HL-60 (cell line): ENCODE data around the gene BNIP5.

ENCODE experiments used
- DNase-seq, 2 experiments: peaks; one replicate each; pipeline ENCODE4 v3.0.0-alpha.2; 2010 to 2020; ENCODE audit warnings: low read depth in 1 of 2, low spot score in 1 of 2
- H3K27ac ChIP-seq: fragments of 250-450 bp; sonication (Bioruptor Pico); replicated peaks from 2 replicates; pipeline ENCODE4 v1.5.1; 2020; ENCODE audit warnings: mild to moderate bottlenecking, moderate library complexity
- H3K27me3 ChIP-seq: fragments of 250-450 bp; sonication (Bioruptor Pico); 2 replicates; pipeline ENCODE4 v1.5.1; 2021; ENCODE audit warnings: mild to moderate bottlenecking, moderate library complexity; ENCODE audit not compliant: insufficient read depth, poor library complexity, severe bottlenecking
- H3K4me3 ChIP-seq: replicated peaks from 2 replicates; pipeline ENCODE4 v1.5.1; 2011; ENCODE audit warnings: mild to moderate bottlenecking, control low read depth, low read length; ENCODE audit not compliant: insufficient read depth
- CTCF ChIP-seq: IDR thresholded peaks from one replicate; pipeline ENCODE4 v1.5.1; 2011; ENCODE audit warnings: low read length, control low read depth, inconsistent platforms; ENCODE audit not compliant: insufficient read depth
- GABPA ChIP-seq: IDR thresholded peaks from 2 replicates; pipeline ENCODE4 v1.6.1; 2012; ENCODE audit warnings: low read depth
- POLR2AphosphoS5 ChIP-seq: IDR thresholded peaks from 2 replicates; pipeline ENCODE4 v1.6.1; 2012; ENCODE audit warnings: low read depth
- SPI1 ChIP-seq: IDR thresholded peaks from 2 replicates; pipeline ENCODE4 v1.6.1; 2012; ENCODE audit warnings: low read depth, mild to moderate bottlenecking, borderline replicate concordance
- TF ChIP-seq, protein P1 (sequence below): IDR thresholded peaks from 2 replicates; pipeline ENCODE4 v1.6.1; 2012; ENCODE audit warnings: low read depth; ENCODE audit not compliant: insufficient replicate concordance

BNIP5 gene

DNA sequence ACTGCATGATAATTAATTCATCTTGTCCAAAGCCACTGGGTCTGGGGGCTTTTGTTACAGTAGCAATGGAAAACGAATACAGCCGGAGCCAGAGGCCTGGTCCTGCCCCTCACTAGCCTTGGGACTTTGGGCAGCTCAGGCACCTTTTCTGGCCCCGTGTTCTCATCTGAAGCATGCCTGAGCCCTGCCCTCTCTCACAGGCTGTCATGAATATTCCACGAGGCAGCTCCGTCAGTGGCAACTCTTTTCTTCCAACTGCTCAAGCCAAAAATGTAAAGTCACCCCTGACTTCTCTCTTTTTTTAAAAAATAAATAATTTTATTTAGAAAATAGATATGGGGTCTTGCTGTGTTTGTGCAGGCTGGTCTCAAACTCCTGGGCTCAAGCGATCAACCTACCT is 5.3 kb downstream of the BNIP5 start:
- TF ChIP-seq, protein P1, sequence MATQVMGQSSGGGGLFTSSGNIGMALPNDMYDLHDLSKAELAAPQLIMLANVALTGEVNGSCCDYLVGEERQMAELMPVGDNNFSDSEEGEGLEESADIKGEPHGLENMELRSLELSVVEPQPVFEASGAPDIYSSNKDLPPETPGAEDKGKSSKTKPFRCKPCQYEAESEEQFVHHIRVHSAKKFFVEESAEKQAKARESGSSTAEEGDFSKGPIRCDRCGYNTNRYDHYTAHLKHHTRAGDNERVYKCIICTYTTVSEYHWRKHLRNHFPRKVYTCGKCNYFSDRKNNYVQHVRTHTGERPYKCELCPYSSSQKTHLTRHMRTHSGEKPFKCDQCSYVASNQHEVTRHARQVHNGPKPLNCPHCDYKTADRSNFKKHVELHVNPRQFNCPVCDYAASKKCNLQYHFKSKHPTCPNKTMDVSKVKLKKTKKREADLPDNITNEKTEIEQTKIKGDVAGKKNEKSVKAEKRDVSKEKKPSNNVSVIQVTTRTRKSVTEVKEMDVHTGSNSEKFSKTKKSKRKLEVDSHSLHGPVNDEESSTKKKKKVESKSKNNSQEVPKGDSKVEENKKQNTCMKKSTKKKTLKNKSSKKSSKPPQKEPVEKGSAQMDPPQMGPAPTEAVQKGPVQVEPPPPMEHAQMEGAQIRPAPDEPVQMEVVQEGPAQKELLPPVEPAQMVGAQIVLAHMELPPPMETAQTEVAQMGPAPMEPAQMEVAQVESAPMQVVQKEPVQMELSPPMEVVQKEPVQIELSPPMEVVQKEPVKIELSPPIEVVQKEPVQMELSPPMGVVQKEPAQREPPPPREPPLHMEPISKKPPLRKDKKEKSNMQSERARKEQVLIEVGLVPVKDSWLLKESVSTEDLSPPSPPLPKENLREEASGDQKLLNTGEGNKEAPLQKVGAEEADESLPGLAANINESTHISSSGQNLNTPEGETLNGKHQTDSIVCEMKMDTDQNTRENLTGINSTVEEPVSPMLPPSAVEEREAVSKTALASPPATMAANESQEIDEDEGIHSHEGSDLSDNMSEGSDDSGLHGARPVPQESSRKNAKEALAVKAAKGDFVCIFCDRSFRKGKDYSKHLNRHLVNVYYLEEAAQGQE, result no peak
- no peak for TF ChIP-seq POLR2AphosphoS5
- TF ChIP-seq GABPA, result no peak
- Histone ChIP-seq H3K27ac (no peak overlapping the region), H3K27me3 (peaks cover 5% of the 10 kb centered on the region), H3K4me3 (no peak overlapping the region)
- no peak for DNase-seq

- DNase-seq, result no peak
- no peak for TF ChIP-seq GABPA
- no peak for TF ChIP-seq POLR2AphosphoS5
- TF ChIP-seq, protein P1, result no peak
- no peak for TF ChIP-seq CTCF
- TF ChIP-seq SPI1, result no peak
- no peak overlapping the region for H3K27ac ChIP-seq
- no peak overlapping the region for H3K4me3 ChIP-seq
- H3K27me3 ChIP-seq, result peaks cover 5% of the 10 kb centered on the region
Measured at GRCh38 chr6:36330366-36330765, 6.3 kb downstream of the BNIP5 start.

- H3K27ac ChIP-seq, result no peak overlapping the region
- TF ChIP-seq GABPA, result no peak
- TF ChIP-seq, protein P1, result no peak
- no peak overlapping the region for H3K4me3 ChIP-seq
- peaks cover 5% of the 10 kb centered on the region for H3K27me3 ChIP-seq
- DNase-seq, result no peak
Measured at GRCh38 chr6:36329798-36330291, 6.8 kb downstream of the BNIP5 start.

DNA sequence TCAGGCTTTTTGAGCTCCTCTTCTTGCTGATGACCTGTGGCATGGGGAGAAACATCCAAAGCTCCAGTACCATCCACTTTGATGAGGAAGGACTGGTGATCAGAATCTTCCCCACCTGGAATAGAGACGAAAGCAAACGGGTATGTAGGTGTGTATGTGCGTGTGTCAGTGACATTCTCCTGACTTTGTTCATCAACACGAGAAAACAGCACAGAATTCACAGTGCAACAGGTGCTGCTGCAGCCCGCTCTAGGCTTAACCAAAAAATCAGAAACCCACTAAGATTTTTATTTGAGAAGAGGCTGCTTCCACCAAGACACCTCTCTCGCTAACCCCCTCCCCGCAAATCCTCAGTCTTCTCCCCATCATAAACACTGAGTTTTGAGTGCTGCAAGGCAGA is 8.1 kb downstream of the BNIP5 start:
- Histone ChIP-seq H3K4me3 (no peak overlapping the region), H3K27me3 (peaks cover 3% of the 10 kb centered on the region), H3K27ac (no peak overlapping the region)
- DNase-seq, result no peak
- TF ChIP-seq CTCF (no peak), GABPA (no peak), SPI1 (no peak)
- TF ChIP-seq, protein P1, result no peak
